ENCODE results near the gene MTIF2. TPM values are rescaled to one million over a fixed set of nuclear protein-coding genes. Genes with fewer than 3 reads are reported as not detected.
"Not testable (repeated sequence)": the region's sequence is repeated elsewhere in the genome, so short reads cannot be mapped to it uniquely, and the experiment has no call there.

The MTIF2 gene
- 16.8 TPM for total RNA-seq

- DNase-seq = peak; percentile 89
These were observed at the start of gene MTIF2 for GRCh38 chr2:55268907-55269644. TSS of gene MTIF2 (minus strand) at chr2:55269231. CDS start at chr2:55263858, 5,373 bp downstream.

GRCh38 chr2:55314985-55315384 is 46.0 kb upstream of the MTIF2 start:
- no peak for DNase-seq

- no peak for DNase-seq
These were observed 42.4 kb upstream of the MTIF2 start for GRCh38 chr2:55311444-55311870.

- DNase-seq = no peak
These were observed 40.4 kb upstream of the MTIF2 start for GRCh38 chr2:55309446-55309845.

GRCh38 chr2:55302241-55302640 is 33.2 kb upstream of the MTIF2 start:
- DNase-seq = no peak

- DNase-seq = no peak
These were observed 32.2 kb upstream of the MTIF2 start for GRCh38 chr2:55301277-55301676.

GRCh38 chr2:55296393-55296792 is 27.4 kb upstream of the MTIF2 start:
- DNase-seq = no peak

GRCh38 chr2:55283083-55283482 is 14.1 kb upstream of the MTIF2 start:
- no peak for DNase-seq

GRCh38 chr2:55282110-55282917 is 13.3 kb upstream of the MTIF2 start:
- peak; percentile 82 for DNase-seq

- not testable (repeated sequence) for DNase-seq
These were observed 12.0 kb upstream of the MTIF2 start for GRCh38 chr2:55280851-55281546.

GRCh38 chr2:55279859-55280424 is 10.9 kb upstream of the MTIF2 start:
- not testable (repeated sequence) for DNase-seq

- not testable (repeated sequence) for DNase-seq
These were observed 10.3 kb upstream of the MTIF2 start for GRCh38 chr2:55279214-55279835.

- no peak for DNase-seq
These were observed 8.3 kb upstream of the MTIF2 start for GRCh38 chr2:55277310-55277709.

- not testable (repeated sequence) for DNase-seq
These were observed 5.3 kb upstream of the MTIF2 start for GRCh38 chr2:55274346-55274745.

- DNase-seq = no peak
These were observed 587 bp upstream of the MTIF2 start for GRCh38 chr2:55269645-55269990.

GRCh38 chr2:55268288-55268906 is 634 bp downstream of the MTIF2 start:
- no peak for DNase-seq

GRCh38 chr2:55259586-55259985 is 9.4 kb downstream of the MTIF2 start:
- not testable (repeated sequence) for DNase-seq

GRCh38 chr2:55252832-55253231 is 16.2 kb downstream of the MTIF2 start:
- DNase-seq = no peak

- DNase-seq = no peak
These were observed 22.0 kb downstream of the MTIF2 start for GRCh38 chr2:55247025-55247424.

- no peak for DNase-seq
These were observed 23.6 kb downstream of the MTIF2 start for GRCh38 chr2:55245411-55245810.

GRCh38 chr2:55242617-55243016 is 26.4 kb downstream of the MTIF2 start:
- no peak for DNase-seq

- DNase-seq = not testable (repeated sequence)
These were observed 27.4 kb downstream of the MTIF2 start for GRCh38 chr2:55241582-55241981.

All from skin of body (tissue), 2 donors.